Thymus (tissue), 11 donors: ENCODE data around the gene NETO1. TPM values are rescaled to one million over a fixed set of nuclear protein-coding genes. Genes with fewer than 3 reads are reported as not detected.

Source experiments
- DNase-seq, 9 donors: peaks; one replicate each; pipeline ENCODE4 v3.0.0-alpha.2; 2013; ENCODE audit warnings: low spot score in 9 of 9, low read depth in 6 of 9, missing footprints in 1 of 9
- H3K27ac ChIP-seq, 2 donors: one replicate each; pipeline ENCODE4 v1.5.1; 2013; ENCODE audit warnings: control low read depth in 1 of 2, low read depth in 1 of 2, low read length in 1 of 2, mild to moderate bottlenecking in 1 of 2, moderate library complexity in 1 of 2
- H3K27me3 ChIP-seq, 2 donors: one replicate each; pipeline ENCODE4 v1.5.1; 2013; ENCODE audit warnings: low read length in 1 of 2; ENCODE audit not compliant: control insufficient read depth in 2 of 2, insufficient read depth in 1 of 2
- H3K36me3 ChIP-seq, 2 donors: one replicate each; pipeline ENCODE4 v1.5.1; 2013; ENCODE audit warnings: low read length in 1 of 2, mild to moderate bottlenecking in 1 of 2, moderate library complexity in 1 of 2; ENCODE audit not compliant: control insufficient read depth in 2 of 2, insufficient read depth in 2 of 2
- H3K4me1 ChIP-seq, 2 donors: one replicate each; pipeline ENCODE4 v1.5.1; 2013; ENCODE audit warnings: low read length in 2 of 2; ENCODE audit not compliant: control insufficient read depth in 2 of 2, insufficient read depth in 2 of 2
- H3K4me3 ChIP-seq, 2 donors: one replicate each; pipeline ENCODE4 v1.5.1; 2013; ENCODE audit warnings: low read length in 2 of 2, control low read depth in 1 of 2, mild to moderate bottlenecking in 1 of 2
- H3K9me3 ChIP-seq, 2 donors: one replicate each; pipeline ENCODE4 v1.5.1; 2013; ENCODE audit warnings: low read length in 1 of 2, mild to moderate bottlenecking in 1 of 2; ENCODE audit not compliant: control insufficient read depth in 2 of 2, insufficient read depth in 1 of 2
- WGBS: extraction: QIAGEN DNeasy Blood & Tissue Kit; methylation state at CpG from one replicate; pipeline ENCODE4 v1.1.7; 2013; 5-methylcytosine and 5-hydroxymethylcytosine counted together
- polyA plus RNA-seq: library from polyadenylated mRNA; stranded (reverse); fragments of 200-250 nt; gene quantifications from one replicate; pipeline ENCODE4 v1.2.3, GENCODE V29; 2013
- total RNA-seq: library from RNA; stranded (reverse); fragments of 120-200 nt; gene quantifications from one replicate; pipeline ENCODE4 v1.2.4, GENCODE V29; 2013
- donor health status: healthy.

NETO1 gene
- total and polyA plus RNA-seq, 2 donors = 0.33 to 2.1 TPM

GRCh38 chr18:72848503-72849237, 19.1 kb downstream of the NETO1 start:
- 92% methylated on average over 1 of the region's 1 CpG for WGBS
- no peak for DNase-seq
- Histone ChIP-seq H3K9me3 (no peaks in the 10 kb centered on the region), H3K4me1 (no peaks in the 10 kb centered on the region), H3K36me3 (no peaks in the 10 kb centered on the region), H3K27ac (no peak overlapping the region), H3K27me3 (no peaks in the 10 kb centered on the region), H3K4me3 (no peak overlapping the region)

GRCh38 chr18:72847771-72848170, 20.0 kb downstream of the NETO1 start:
- Histone ChIP-seq H3K27me3 (no peaks in the 10 kb centered on the region), H3K9me3 (no peaks in the 10 kb centered on the region), H3K4me1 (no peaks in the 10 kb centered on the region), H3K27ac (no peak overlapping the region), H3K36me3 (no peaks in the 10 kb centered on the region), H3K4me3 (no peak overlapping the region)
- DNase-seq = no peak
- 97% methylated on average over 1 of the region's 1 CpG for WGBS

GRCh38 chr18:72846736-72847533, 20.9 kb downstream of the NETO1 start:
- Histone ChIP-seq H3K27me3 (no peaks in the 10 kb centered on the region), H3K27ac (no peak overlapping the region), H3K4me1 (no peaks in the 10 kb centered on the region), H3K9me3 (no peaks in the 10 kb centered on the region), H3K36me3 (no peaks in the 10 kb centered on the region), H3K4me3 (no peak overlapping the region)
- WGBS = 74% methylated on average over 7 of the region's 7 CpGs
- DNase-seq = no peak

DNA sequence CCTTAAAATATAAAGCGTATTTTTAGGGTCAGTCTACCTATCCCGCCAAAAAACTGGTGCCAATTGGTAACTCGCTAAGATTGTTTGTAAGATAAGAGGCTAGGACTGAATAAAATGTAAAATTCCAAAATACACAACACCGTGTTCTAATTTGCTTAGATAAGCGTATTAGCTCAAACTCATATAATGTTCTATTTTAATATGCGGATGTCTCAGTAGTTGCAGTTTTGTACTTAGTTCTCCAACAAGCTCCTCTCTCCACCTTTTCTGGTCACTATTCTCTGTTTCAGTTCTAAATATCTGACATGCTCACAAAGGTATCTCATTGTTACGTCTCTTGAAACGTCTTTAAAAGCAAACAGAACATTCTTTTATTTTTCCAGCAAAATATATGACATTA, 24.0 kb downstream of the NETO1 start:
- 95% methylated on average over 8 of the region's 8 CpGs for WGBS
- DNase-seq = no peak
- no peaks in the 10 kb centered on the region for H3K9me3 ChIP-seq

GRCh38 chr18:72840109-72840508, 27.7 kb downstream of the NETO1 start:
- no peaks in the 10 kb centered on the region for H3K27me3 ChIP-seq
- no peaks in the 10 kb centered on the region for H3K4me1 ChIP-seq
- no peaks in the 10 kb centered on the region for H3K36me3 ChIP-seq
- H3K27ac ChIP-seq = no peak overlapping the region
- WGBS = 8% methylated on average over 4 of the region's 4 CpGs
- no peak for DNase-seq
- H3K9me3 ChIP-seq = no peaks in the 10 kb centered on the region
- no peak overlapping the region for H3K4me3 ChIP-seq

More for the DNA sequence above, 24.0 kb downstream of the NETO1 start:
- no peaks in the 10 kb centered on the region for H3K4me1 ChIP-seq
- H3K36me3 ChIP-seq = no peaks in the 10 kb centered on the region
- no peak overlapping the region for H3K27ac ChIP-seq
- no peak overlapping the region for H3K4me3 ChIP-seq
- H3K27me3 ChIP-seq = no peaks in the 10 kb centered on the region

- no peak for DNase-seq
- H3K27ac ChIP-seq = no peak overlapping the region
These were observed 33.1 kb downstream of the NETO1 start for GRCh38 chr18:72834731-72835130.

DNA sequence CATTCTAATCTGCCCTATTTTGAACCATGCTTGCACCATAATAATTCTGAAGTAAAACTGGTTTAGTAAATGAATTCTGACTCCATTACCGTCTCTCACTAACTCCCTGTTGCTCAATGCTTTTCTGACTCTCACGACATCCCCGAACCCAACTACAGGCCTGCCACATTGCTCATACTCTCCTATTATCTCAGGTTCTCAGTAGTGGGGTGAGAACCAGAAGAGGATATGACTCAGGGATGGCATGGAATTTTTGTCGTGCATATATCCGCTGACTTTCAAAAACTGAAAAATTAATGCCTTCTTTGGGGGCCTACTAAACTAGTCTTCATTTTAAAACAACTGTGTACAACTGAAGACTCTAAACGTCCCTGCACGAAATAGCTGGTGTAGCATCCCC, 34.3 kb downstream of the NETO1 start:
- 96% methylated on average over 7 of the region's 7 CpGs for WGBS
- H3K27me3 ChIP-seq = no peaks in the 10 kb centered on the region
- H3K36me3 ChIP-seq = no peaks in the 10 kb centered on the region
- no peaks in the 10 kb centered on the region for H3K9me3 ChIP-seq
- H3K27ac ChIP-seq = no peak overlapping the region
- no peak overlapping the region for H3K4me3 ChIP-seq
- H3K4me1 ChIP-seq = no peaks in the 10 kb centered on the region
- DNase-seq = no peak

More at GRCh38 chr18:72834731-72835130, 33.1 kb downstream of the NETO1 start:
- H3K9me3 ChIP-seq = no peaks in the 10 kb centered on the region
- 91% methylated on average over 3 of the region's 3 CpGs for WGBS
- H3K4me3 ChIP-seq = no peak overlapping the region
- H3K36me3 ChIP-seq = no peaks in the 10 kb centered on the region
- no peaks in the 10 kb centered on the region for H3K27me3 ChIP-seq
- H3K4me1 ChIP-seq = no peaks in the 10 kb centered on the region

DNA sequence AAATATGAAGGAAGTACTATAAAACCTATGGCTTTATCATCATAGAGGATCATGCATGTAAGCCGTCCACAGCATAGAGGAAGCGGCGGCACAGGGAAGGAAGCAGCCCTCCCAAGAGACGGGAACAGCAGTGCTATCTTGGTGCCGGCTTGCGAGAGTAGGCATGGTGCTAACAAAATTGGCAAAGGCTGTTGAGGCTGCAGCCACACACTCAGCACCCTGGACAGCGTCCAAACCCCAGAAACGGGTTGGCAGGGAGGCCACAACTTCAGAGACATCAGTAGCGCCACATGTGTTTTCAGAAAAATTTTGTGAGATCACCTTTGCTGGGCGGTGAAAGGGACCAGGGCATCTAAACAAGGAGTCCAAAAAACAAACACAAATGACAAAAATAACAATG, 37.7 kb downstream of the NETO1 start:
- Histone ChIP-seq H3K9me3 (no peaks in the 10 kb centered on the region), H3K27me3 (no peaks in the 10 kb centered on the region), H3K36me3 (no peaks in the 10 kb centered on the region), H3K4me1 (peaks cover 0 to 6% of the 10 kb centered on the region in 2 donors), H3K4me3 (no peak overlapping the region), H3K27ac (no peak overlapping the region)
- DNase-seq = peak; percentile 18 to 75 (median 47)
- WGBS = 35% methylated on average over 10 of the region's 10 CpGs

DNA sequence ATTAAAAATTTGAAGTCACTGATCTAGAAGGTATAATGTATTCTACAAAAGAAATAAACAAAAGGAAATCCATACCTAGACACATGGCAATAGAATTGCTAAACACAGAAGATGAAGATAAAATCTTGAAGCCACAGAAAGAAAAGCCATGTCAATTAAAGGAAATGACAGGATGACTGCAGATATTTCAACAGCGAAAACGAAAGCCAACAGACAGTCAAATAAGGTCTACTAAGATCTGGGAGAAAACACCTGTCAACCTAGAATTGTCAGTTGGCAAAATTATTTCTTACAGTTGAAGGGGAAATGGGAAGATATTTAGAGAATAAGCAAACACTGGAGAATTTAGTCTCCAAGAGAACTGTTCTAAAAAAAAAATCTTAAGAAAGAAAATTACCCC, 39.2 kb downstream of the NETO1 start:
- H3K4me1 ChIP-seq = peaks cover 0 to 6% of the 10 kb centered on the region in 2 donors
- no peaks in the 10 kb centered on the region for H3K27me3 ChIP-seq
- 8% methylated on average over 2 of the region's 2 CpGs for WGBS
- no peak overlapping the region for H3K4me3 ChIP-seq
- DNase-seq = peak in 5 of 9 donors; percentile 3 to 47 (median 8)
- peak overlapping the region in 1 of 2 donors; percentile 42 for H3K27ac ChIP-seq
- no peaks in the 10 kb centered on the region for H3K36me3 ChIP-seq
- no peaks in the 10 kb centered on the region for H3K9me3 ChIP-seq
